ENCODE measurements around the gene IFT57. TPM values are rescaled to one million over a fixed set of nuclear protein-coding genes. Genes with fewer than 3 reads are reported as not detected.

Gene IFT57
- total and polyA plus RNA-seq, 2 donors from 2014 or later = 64.0 to 70.4 TPM

DNA sequence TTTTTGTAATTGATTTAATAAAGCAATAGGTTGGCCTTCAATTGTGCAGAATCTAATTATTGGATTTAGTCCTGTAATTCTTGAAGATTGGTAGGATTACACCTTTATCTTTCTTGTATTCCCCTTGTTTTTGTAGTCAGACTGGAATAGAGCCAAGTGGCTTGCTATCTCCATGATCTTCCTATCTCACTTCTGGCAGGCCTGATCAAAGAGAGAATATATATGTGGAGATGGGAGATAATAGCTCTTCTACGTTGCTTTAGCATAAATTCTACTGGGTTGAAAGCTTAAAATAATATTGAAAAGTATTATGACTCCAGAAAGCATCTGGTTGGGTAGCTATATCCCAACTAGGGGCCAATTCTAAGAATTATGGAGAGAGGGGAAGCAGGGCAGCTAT lies 16.9 kb upstream of the IFT57 start:
- Histone ChIP-seq H3K9ac (ENCODE audit: low read length in 3 of 3) (no peak overlapping the region), H3K9me3 (ENCODE audit: control insufficient read depth in 2 of 3, insufficient read depth in 1 of 3, low read length in 3 of 3) (no peaks in the 10 kb centered on the region)
- FAIRE-seq = no peak

DNA sequence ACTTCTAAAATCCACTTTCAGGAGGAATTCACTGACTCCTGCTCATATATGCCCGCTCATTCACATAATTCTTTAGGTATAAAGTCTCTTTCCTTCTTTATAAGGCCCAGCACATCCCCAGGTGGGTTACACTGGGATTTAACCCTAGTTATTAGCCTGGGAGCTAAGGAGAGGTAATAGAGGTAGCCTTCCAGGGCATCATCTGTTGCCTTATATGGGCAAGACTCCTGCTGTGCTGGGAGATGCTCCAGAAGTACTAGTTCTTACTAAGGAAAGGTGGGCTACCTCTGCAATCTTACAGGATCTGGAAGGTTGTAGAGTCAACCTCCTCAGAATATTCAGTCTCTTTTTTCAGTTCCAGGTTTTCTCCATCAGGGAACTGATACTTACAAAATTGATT lies 13.1 kb upstream of the IFT57 start:
- no peak overlapping the region for H3K4me3 ChIP-seq (ENCODE audit: low read length in 3 of 3)
- intact Hi-C loops (cut with DNase I) = no loop called here
- no peaks in the 10 kb centered on the region for H3K27me3 ChIP-seq (ENCODE audit: control insufficient read depth, insufficient read depth, low read length)
- DNase-seq (no peak), FAIRE-seq (no peak)
- TF ChIP-seq, protein P1, sequence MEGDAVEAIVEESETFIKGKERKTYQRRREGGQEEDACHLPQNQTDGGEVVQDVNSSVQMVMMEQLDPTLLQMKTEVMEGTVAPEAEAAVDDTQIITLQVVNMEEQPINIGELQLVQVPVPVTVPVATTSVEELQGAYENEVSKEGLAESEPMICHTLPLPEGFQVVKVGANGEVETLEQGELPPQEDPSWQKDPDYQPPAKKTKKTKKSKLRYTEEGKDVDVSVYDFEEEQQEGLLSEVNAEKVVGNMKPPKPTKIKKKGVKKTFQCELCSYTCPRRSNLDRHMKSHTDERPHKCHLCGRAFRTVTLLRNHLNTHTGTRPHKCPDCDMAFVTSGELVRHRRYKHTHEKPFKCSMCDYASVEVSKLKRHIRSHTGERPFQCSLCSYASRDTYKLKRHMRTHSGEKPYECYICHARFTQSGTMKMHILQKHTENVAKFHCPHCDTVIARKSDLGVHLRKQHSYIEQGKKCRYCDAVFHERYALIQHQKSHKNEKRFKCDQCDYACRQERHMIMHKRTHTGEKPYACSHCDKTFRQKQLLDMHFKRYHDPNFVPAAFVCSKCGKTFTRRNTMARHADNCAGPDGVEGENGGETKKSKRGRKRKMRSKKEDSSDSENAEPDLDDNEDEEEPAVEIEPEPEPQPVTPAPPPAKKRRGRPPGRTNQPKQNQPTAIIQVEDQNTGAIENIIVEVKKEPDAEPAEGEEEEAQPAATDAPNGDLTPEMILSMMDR (IDR thresholded peaks at IDR 0.05; ENCODE audit: borderline replicate concordance, extremely low read depth, insufficient read depth) = no peak
- no peaks in the 10 kb centered on the region for H3K9me3 ChIP-seq (ENCODE audit: control insufficient read depth in 2 of 3, insufficient read depth in 1 of 3, low read length in 3 of 3)
- no peak overlapping the region for H3K9ac ChIP-seq (ENCODE audit: low read length in 3 of 3)
- no peak overlapping the region for H3K27ac ChIP-seq (ENCODE audit: low read depth in 2 of 2, low read length in 2 of 2)
- H3K4me1 ChIP-seq (ENCODE audit: control insufficient read depth in 2 of 3, insufficient read depth in 2 of 3, low read depth in 1 of 3, low read length in 3 of 3) = no peaks in the 10 kb centered on the region
- H3K36me3 ChIP-seq (ENCODE audit: control insufficient read depth in 2 of 3, insufficient read depth in 3 of 3, low read length in 3 of 3) = no peaks in the 10 kb centered on the region

More for the DNA sequence above, 16.9 kb upstream of the IFT57 start:
- no peaks in the 10 kb centered on the region for H3K27me3 ChIP-seq (ENCODE audit: control insufficient read depth, insufficient read depth, low read length)
- intact Hi-C loops (cut with DNase I) = no loop called here
- no peak for DNase-seq
- TF ChIP-seq, protein P1 (IDR thresholded peaks at IDR 0.05; ENCODE audit: borderline replicate concordance, extremely low read depth, insufficient read depth) = no peak
- no peak overlapping the region for H3K4me3 ChIP-seq (ENCODE audit: low read length in 3 of 3)
- H3K27ac ChIP-seq (ENCODE audit: low read depth in 2 of 2, low read length in 2 of 2) = no peak overlapping the region
- no peaks in the 10 kb centered on the region for H3K4me1 ChIP-seq (ENCODE audit: control insufficient read depth in 2 of 3, insufficient read depth in 2 of 3, low read depth in 1 of 3, low read length in 3 of 3)
- H3K36me3 ChIP-seq (ENCODE audit: control insufficient read depth in 2 of 3, insufficient read depth in 3 of 3, low read length in 3 of 3) = no peaks in the 10 kb centered on the region

DNA sequence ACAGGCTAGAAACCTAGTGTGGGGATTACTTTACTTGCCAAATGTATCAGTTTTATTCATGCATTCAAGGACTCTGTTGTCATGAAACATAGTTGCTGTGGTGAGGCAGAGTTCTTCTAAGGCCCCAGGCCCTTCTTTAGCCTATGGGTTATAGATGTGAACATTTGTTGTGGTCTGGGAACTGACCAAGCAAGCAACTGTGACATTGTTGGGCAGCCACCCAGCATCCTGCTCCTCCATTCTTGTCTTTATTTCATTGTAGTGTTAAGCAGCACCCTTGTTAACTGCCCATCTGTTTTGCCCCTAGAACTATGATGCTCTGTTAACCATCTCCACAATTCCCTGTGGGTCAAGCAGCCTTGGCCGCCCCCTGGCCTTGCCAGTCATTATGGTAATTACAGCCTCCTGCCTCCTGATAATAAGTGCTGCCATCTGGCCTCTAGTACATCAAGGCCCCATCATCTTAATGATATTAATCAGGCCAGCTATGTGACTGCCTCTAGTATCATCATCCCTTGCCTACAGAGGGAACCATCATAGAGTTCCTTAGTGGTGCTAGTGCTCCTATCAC lies 12.2 kb upstream of the IFT57 start:
- Histone ChIP-seq H3K27me3 (ENCODE audit: control insufficient read depth, insufficient read depth, low read length) (no peaks in the 10 kb centered on the region), H3K4me1 (ENCODE audit: control insufficient read depth in 2 of 3, insufficient read depth in 2 of 3, low read depth in 1 of 3, low read length in 3 of 3) (no peaks in the 10 kb centered on the region), H3K9me3 (ENCODE audit: control insufficient read depth in 2 of 3, insufficient read depth in 1 of 3, low read length in 3 of 3) (no peaks in the 10 kb centered on the region), H3K9ac (ENCODE audit: low read length in 3 of 3) (no peak overlapping the region), H3K4me3 (ENCODE audit: low read length in 3 of 3) (no peak overlapping the region), H3K27ac (ENCODE audit: low read depth in 2 of 2, low read length in 2 of 2) (no peak overlapping the region), H3K36me3 (ENCODE audit: control insufficient read depth in 2 of 3, insufficient read depth in 3 of 3, low read length in 3 of 3) (no peaks in the 10 kb centered on the region)
- intact Hi-C loops (cut with DNase I) = no loop called here
- no peak for DNase-seq
- FAIRE-seq = no peak
- TF ChIP-seq, protein P1 (IDR thresholded peaks at IDR 0.05; ENCODE audit: borderline replicate concordance, extremely low read depth, insufficient read depth) = no peak

DNA sequence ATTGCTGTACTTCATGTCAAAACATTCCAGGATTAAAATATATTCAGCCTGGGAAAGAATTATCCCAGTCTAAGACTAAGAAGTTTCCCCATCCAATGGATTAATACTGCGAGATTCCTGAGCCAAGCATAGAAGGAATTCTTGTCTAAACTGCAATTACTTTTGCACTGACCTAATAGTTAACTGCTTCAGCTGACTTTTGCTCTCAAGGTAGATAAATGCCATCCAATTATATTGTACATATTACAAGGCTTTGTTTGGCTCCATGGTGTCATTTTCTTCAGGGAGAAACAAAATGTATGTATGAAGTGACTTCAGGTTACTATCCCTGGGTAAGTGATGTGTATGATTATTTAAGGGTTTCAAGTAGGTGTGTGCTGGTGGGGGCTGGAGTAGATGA lies 6.1 kb upstream of the IFT57 start:
- DNase-seq = no peak
- intact Hi-C loops (cut with DNase I) = no loop called here
- H3K36me3 ChIP-seq (ENCODE audit: control insufficient read depth in 2 of 3, insufficient read depth in 3 of 3, low read length in 3 of 3) = no peaks in the 10 kb centered on the region
- no peak overlapping the region for H3K4me3 ChIP-seq (ENCODE audit: low read length in 3 of 3)
- H3K27ac ChIP-seq (ENCODE audit: low read depth in 2 of 2, low read length in 2 of 2) = no peak overlapping the region
- TF ChIP-seq, protein P1 (IDR thresholded peaks at IDR 0.05; ENCODE audit: borderline replicate concordance, extremely low read depth, insufficient read depth) = no peak
- H3K9ac ChIP-seq (ENCODE audit: low read length in 3 of 3) = no peak overlapping the region
- FAIRE-seq = no peak
- H3K4me1 ChIP-seq (ENCODE audit: control insufficient read depth in 2 of 3, insufficient read depth in 2 of 3, low read depth in 1 of 3, low read length in 3 of 3) = peaks cover 0 to 10% (median 3%) of the 10 kb centered on the region in 3 donors
- no peaks in the 10 kb centered on the region for H3K9me3 ChIP-seq (ENCODE audit: control insufficient read depth in 2 of 3, insufficient read depth in 1 of 3, low read length in 3 of 3)
- no peaks in the 10 kb centered on the region for H3K27me3 ChIP-seq (ENCODE audit: control insufficient read depth, insufficient read depth, low read length)
